ENCODE data around the gene RAPGEF2. TPM values are rescaled to one million over a fixed set of nuclear protein-coding genes. Genes with fewer than 3 reads are reported as not detected.

The RAPGEF2 gene
- polyA plus RNA-seq, 1 experiment: 19.6 TPM

GRCh38 chr4:159227984-159228383, 125.1 kb downstream of the RAPGEF2 start:
- Histone ChIP-seq H3K36me3 (ENCODE audit: control insufficient read depth, insufficient read depth, low read length) (no peaks in the 10 kb centered on the region), H3K4me3 (ENCODE audit: low read depth, low read length) (peak overlapping the region; percentile 4; the same call in 1 of the 2 replicates), H3K27me3 (ENCODE audit: control insufficient read depth, insufficient read depth, low read length) (no peaks in the 10 kb centered on the region)
- ChIA-PET CTCF (interaction anchor here (0.5 to 1.5 kb wide), 6 partner anchors 16 to 130 kb away, joined by 3 to 7 read pairs (median 4); no protein-coding TSS in a partner anchor), POLR2A (no interaction called here)
- DNase-seq (ENCODE audit: low read depth): peak; percentile 37
- peak; percentile 29; the same call in 1 of the 2 replicates for TF ChIP-seq CTCF (IDR thresholded peaks at IDR 0.05; ENCODE audit: insufficient read depth, low read depth, low read length)

GRCh38 chr4:159229164-159229563, 126.3 kb downstream of the RAPGEF2 start:
- no peak for TF ChIP-seq CTCF (IDR thresholded peaks at IDR 0.05; ENCODE audit: insufficient read depth, low read depth, low read length)
- Histone ChIP-seq H3K36me3 (ENCODE audit: control insufficient read depth, insufficient read depth, low read length) (no peaks in the 10 kb centered on the region), H3K27me3 (ENCODE audit: control insufficient read depth, insufficient read depth, low read length) (no peaks in the 10 kb centered on the region), H3K4me3 (ENCODE audit: low read depth, low read length) (no peak overlapping the region)
- peak; percentile 35 for DNase-seq (ENCODE audit: low read depth)
- CTCF ChIA-PET: interaction anchor here (1.5 kb wide), 1 partner anchor 55 kb away, joined by 5 read pairs; no protein-coding TSS in a partner anchor
- POLR2A ChIA-PET: no interaction called here

GRCh38 chr4:159232465-159233106, 129.7 kb downstream of the RAPGEF2 start:
- ChIA-PET POLR2A (no interaction called here), CTCF (no interaction called here)
- H3K4me3 ChIP-seq (ENCODE audit: low read depth, low read length): no peak overlapping the region
- no peaks in the 10 kb centered on the region for H3K36me3 ChIP-seq (ENCODE audit: control insufficient read depth, insufficient read depth, low read length)
- TF ChIP-seq CTCF (IDR thresholded peaks at IDR 0.05; ENCODE audit: insufficient read depth, low read depth, low read length): no peak
- H3K27me3 ChIP-seq (ENCODE audit: control insufficient read depth, insufficient read depth, low read length): no peaks in the 10 kb centered on the region
- DNase-seq (ENCODE audit: low read depth): no peak

- ChIA-PET POLR2A (no interaction called here), CTCF (interaction anchor here (1.9 kb wide), 1 partner anchor 13 kb away, joined by 6 read pairs; no protein-coding TSS in a partner anchor)
- no peak for DNase-seq (ENCODE audit: low read depth)
- Histone ChIP-seq H3K36me3 (ENCODE audit: control insufficient read depth, insufficient read depth, low read length) (no peaks in the 10 kb centered on the region), H3K27me3 (ENCODE audit: control insufficient read depth, insufficient read depth, low read length) (no peaks in the 10 kb centered on the region), H3K4me3 (ENCODE audit: low read depth, low read length) (no peak overlapping the region)
- TF ChIP-seq CTCF (IDR thresholded peaks at IDR 0.05; ENCODE audit: insufficient read depth, low read depth, low read length): no peak
Measured at GRCh38 chr4:159235779-159236368, 133.0 kb downstream of the RAPGEF2 start.

GRCh38 chr4:159237975-159238374, 135.1 kb downstream of the RAPGEF2 start:
- DNase-seq (ENCODE audit: low read depth): no peak
- no peak for TF ChIP-seq CTCF (IDR thresholded peaks at IDR 0.05; ENCODE audit: insufficient read depth, low read depth, low read length)
- no peak overlapping the region for H3K4me3 ChIP-seq (ENCODE audit: low read depth, low read length)
- H3K27me3 ChIP-seq (ENCODE audit: control insufficient read depth, insufficient read depth, low read length): no peaks in the 10 kb centered on the region
- CTCF ChIA-PET: interaction anchor here (1.9 kb wide), 1 partner anchor 10 kb away, joined by 6 read pairs; no protein-coding TSS in a partner anchor
- POLR2A ChIA-PET: interaction anchor here (0.6 to 0.7 kb wide), 2 partner anchors 9 to 137 kb away, joined by 3 to 8 read pairs; no protein-coding TSS in a partner anchor
- H3K36me3 ChIP-seq (ENCODE audit: control insufficient read depth, insufficient read depth, low read length): no peaks in the 10 kb centered on the region
